ENCODE results near the gene MMRN2.

DNA sequence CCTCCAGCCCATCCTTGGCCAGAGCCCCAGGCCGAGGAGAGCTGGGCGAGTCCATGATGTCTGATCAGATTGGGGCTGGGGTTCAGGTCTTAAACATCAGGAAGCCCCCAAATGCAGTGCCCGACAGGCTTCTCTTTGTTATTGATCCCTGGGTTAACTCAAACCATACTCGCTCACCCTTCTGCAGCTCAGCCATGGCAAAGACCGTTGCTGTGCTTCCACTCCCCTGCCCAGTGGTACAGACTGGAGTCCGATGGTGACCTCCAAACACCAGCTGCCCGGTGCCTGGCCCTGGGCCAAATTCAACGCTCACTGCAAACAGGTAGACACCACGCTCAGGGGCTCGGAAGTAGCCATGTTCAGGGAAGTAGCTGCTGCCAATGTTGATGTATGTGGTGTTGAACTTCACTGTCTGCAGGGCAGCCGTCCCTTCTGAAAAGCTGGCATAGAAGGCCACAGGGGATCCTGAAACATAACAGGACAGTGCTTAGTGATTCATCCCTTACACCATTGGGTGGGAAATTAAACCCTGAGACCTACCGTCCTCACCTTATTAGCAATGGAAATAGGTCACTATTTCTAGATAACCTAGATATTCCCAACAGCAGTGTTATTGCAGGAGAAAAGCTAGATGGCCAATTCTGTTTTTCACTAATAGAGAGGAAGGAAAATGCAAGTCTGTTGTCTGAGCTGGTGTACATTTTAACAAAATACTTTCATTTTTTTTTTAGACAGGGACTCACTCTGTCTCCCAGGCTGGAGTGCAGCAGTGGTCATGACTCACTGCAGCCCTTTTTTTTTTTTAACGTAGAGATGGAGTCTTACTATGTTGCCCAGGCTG, 20.5 kb downstream of the MMRN2 start:
- TF ChIP-seq, protein P1, sequence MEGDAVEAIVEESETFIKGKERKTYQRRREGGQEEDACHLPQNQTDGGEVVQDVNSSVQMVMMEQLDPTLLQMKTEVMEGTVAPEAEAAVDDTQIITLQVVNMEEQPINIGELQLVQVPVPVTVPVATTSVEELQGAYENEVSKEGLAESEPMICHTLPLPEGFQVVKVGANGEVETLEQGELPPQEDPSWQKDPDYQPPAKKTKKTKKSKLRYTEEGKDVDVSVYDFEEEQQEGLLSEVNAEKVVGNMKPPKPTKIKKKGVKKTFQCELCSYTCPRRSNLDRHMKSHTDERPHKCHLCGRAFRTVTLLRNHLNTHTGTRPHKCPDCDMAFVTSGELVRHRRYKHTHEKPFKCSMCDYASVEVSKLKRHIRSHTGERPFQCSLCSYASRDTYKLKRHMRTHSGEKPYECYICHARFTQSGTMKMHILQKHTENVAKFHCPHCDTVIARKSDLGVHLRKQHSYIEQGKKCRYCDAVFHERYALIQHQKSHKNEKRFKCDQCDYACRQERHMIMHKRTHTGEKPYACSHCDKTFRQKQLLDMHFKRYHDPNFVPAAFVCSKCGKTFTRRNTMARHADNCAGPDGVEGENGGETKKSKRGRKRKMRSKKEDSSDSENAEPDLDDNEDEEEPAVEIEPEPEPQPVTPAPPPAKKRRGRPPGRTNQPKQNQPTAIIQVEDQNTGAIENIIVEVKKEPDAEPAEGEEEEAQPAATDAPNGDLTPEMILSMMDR (IDR thresholded peaks at IDR 0.05): no peak
- no peak for TF ChIP-seq EP300 (IDR thresholded peaks at IDR 0.05)
